H9 (cell line): Measurements from ENCODE around the gene BTBD17. TPM values are rescaled to one million over a fixed set of nuclear protein-coding genes. Genes with fewer than 3 reads are reported as not detected.

Source experiments
- DNase-seq: peaks from one replicate; pipeline ENCODE4 v3.0.0-alpha.2; 2017
- H2AFZ ChIP-seq: one replicate; pipeline ENCODE4 v1.6.1; 2013; ENCODE audit warnings: mild to moderate bottlenecking, low read length, control low read depth, moderate library complexity
- H2AK5ac ChIP-seq: 2 replicates; pipeline ENCODE4 v1.6.1; 2013; ENCODE audit warnings: low read length, control low read depth, mixed read lengths; ENCODE audit not compliant: insufficient read length
- H2BK120ac ChIP-seq: one replicate; pipeline ENCODE4 v1.6.1; 2013; ENCODE audit warnings: low read depth, mild to moderate bottlenecking, low read length, control low read depth, inconsistent platforms; ENCODE audit not compliant: poor library complexity, severe bottlenecking
- H2BK12ac ChIP-seq: 2 replicates; pipeline ENCODE4 v1.6.1; 2013; ENCODE audit warnings: low read length, control low read depth, mixed read lengths, low read depth; ENCODE audit not compliant: insufficient read length
- H2BK15ac ChIP-seq: 2 replicates; pipeline ENCODE4 v1.6.1; 2013; ENCODE audit warnings: low read depth, low read length, control low read depth
- H2BK20ac ChIP-seq: one replicate; pipeline ENCODE4 v1.6.1; 2013; ENCODE audit warnings: low read depth, mild to moderate bottlenecking, low read length, control low read depth, inconsistent platforms; ENCODE audit not compliant: poor library complexity, severe bottlenecking
- H2BK5ac ChIP-seq: 2 replicates; pipeline ENCODE4 v1.6.1; 2013; ENCODE audit warnings: low read length, control low read depth, mixed read lengths; ENCODE audit not compliant: insufficient read length
- H3K14ac ChIP-seq: 2 replicates; pipeline ENCODE4 v1.6.1; 2013; ENCODE audit warnings: low read length, control low read depth; ENCODE audit not compliant: insufficient read depth
- H3K18ac ChIP-seq: 2 replicates; pipeline ENCODE4 v1.6.1; 2013; ENCODE audit warnings: low read depth, mild to moderate bottlenecking, mixed read lengths, low read length, control low read depth; ENCODE audit not compliant: insufficient read length
- H3K23ac ChIP-seq: 2 replicates; pipeline ENCODE4 v1.6.1; 2013; ENCODE audit warnings: low read length, control low read depth, mixed read lengths, low read depth; ENCODE audit not compliant: insufficient read length
- H3K23me2 ChIP-seq: 2 replicates; pipeline ENCODE4 v1.6.1; 2013; ENCODE audit warnings: low read depth, mild to moderate bottlenecking, mixed read lengths, low read length, control low read depth; ENCODE audit not compliant: insufficient read length, poor library complexity, severe bottlenecking
- H3K27ac ChIP-seq: 2 replicates; pipeline ENCODE4 v1.5.1; 2013; ENCODE audit warnings: low read length, control low read depth, mixed read lengths, low read depth; ENCODE audit not compliant: insufficient read length
- H3K27me3 ChIP-seq: 2 replicates; pipeline ENCODE4 v1.6.1; 2013; ENCODE audit warnings: low read length, control low read depth, inconsistent platforms; ENCODE audit not compliant: insufficient read depth
- H3K4ac ChIP-seq: 2 replicates; pipeline ENCODE4 v1.6.1; 2013; ENCODE audit warnings: low read depth, mild to moderate bottlenecking, control low read depth, inconsistent platforms, low read length, moderate library complexity
- H3K4me1 ChIP-seq: 2 replicates; pipeline ENCODE4 v1.6.1; 2013; ENCODE audit warnings: low read length, control low read depth, inconsistent platforms; ENCODE audit not compliant: insufficient read depth
- H3K4me2 ChIP-seq: 2 replicates; pipeline ENCODE4 v1.6.1; 2013; ENCODE audit warnings: low read length, control low read depth, mixed read lengths; ENCODE audit not compliant: insufficient read length, insufficient read depth
- H3K56ac ChIP-seq: 2 replicates; pipeline ENCODE4 v1.6.1; 2013; ENCODE audit warnings: low read depth, mild to moderate bottlenecking, mixed read lengths, low read length, control low read depth; ENCODE audit not compliant: insufficient read length
- H3K79me1 ChIP-seq: 2 replicates; pipeline ENCODE4 v1.6.1; 2013; ENCODE audit warnings: low read depth, mild to moderate bottlenecking, moderate library complexity, low read length, control low read depth, inconsistent platforms; ENCODE audit not compliant: insufficient read depth, poor library complexity, severe bottlenecking
- H3K79me2 ChIP-seq: 2 replicates; pipeline ENCODE4 v1.6.1; 2013; ENCODE audit warnings: low read length, control low read depth, inconsistent platforms; ENCODE audit not compliant: insufficient read depth
- H3K9ac ChIP-seq: 2 replicates; pipeline ENCODE4 v1.6.1; 2013; ENCODE audit warnings: low read length, control low read depth, mixed read lengths; ENCODE audit not compliant: insufficient read length; ENCODE audit errors: extremely low read depth
- H3K9me3 ChIP-seq: one replicate; pipeline ENCODE4 v1.6.1; 2013; ENCODE audit warnings: low read depth, low read length, inconsistent platforms; ENCODE audit not compliant: control insufficient read depth
- H3T11ph ChIP-seq: one replicate; pipeline ENCODE4 v1.6.1; 2013; ENCODE audit warnings: mild to moderate bottlenecking, low read length, control low read depth, inconsistent platforms
- H4K20me1 ChIP-seq: one replicate; pipeline ENCODE4 v1.6.1; 2013; ENCODE audit not compliant: control insufficient read depth, insufficient read length, insufficient read depth
- H4K5ac ChIP-seq: 2 replicates; pipeline ENCODE4 v1.6.1; 2013; ENCODE audit warnings: low read depth, mild to moderate bottlenecking, mixed read lengths, low read length, control low read depth; ENCODE audit not compliant: insufficient read length
- H4K8ac ChIP-seq: replicated peaks from 2 replicates; pipeline ENCODE4 v1.6.1; 2013; ENCODE audit warnings: low read length, control low read depth, mixed read lengths, low read depth; ENCODE audit not compliant: insufficient read length
- H4K91ac ChIP-seq: 2 replicates; pipeline ENCODE4 v1.6.1; 2013; ENCODE audit warnings: low read depth, mild to moderate bottlenecking, moderate library complexity, mixed read lengths, low read length, control low read depth; ENCODE audit not compliant: insufficient read length
- H3K27ac Mint-ChIP-seq, 3 experiments: 2 replicates in 2 of 3; 3 replicates in 1 of 3; pipeline ENCODE4 v1.8.0; 2020 to 2021; ENCODE audit warnings: mixed read lengths in 3 of 3, mild to moderate bottlenecking in 1 of 3, moderate library complexity in 1 of 3
- H3K27me3 Mint-ChIP-seq: 2 replicates; pipeline ENCODE4 v1.8.0; 2021; ENCODE audit warnings: low read depth, mild to moderate bottlenecking, moderate library complexity, mixed read lengths
- H3K36me3 Mint-ChIP-seq, 3 experiments: 2 replicates in 2 of 3; 3 replicates in 1 of 3; pipeline ENCODE4 v1.8.0; 2020 to 2021; ENCODE audit warnings: low read depth in 3 of 3, mixed read lengths in 3 of 3; ENCODE audit not compliant: insufficient read depth in 1 of 3
- H3K4me1 Mint-ChIP-seq, 2 experiments: 2 replicates each; pipeline ENCODE4 v1.8.0; 2020; ENCODE audit warnings: mixed read lengths in 2 of 2
- H3K4me3 Mint-ChIP-seq, 2 experiments: 2 replicates in 1 of 2; 3 replicates in 1 of 2; pipeline ENCODE4 v1.8.0; 2020 to 2021; ENCODE audit warnings: mild to moderate bottlenecking in 2 of 2, mixed read lengths in 2 of 2, moderate library complexity in 1 of 2
- H3K9me3 Mint-ChIP-seq, 2 experiments: 2 replicates in 1 of 2; 3 replicates in 1 of 2; pipeline ENCODE4 v1.8.0; 2020; ENCODE audit warnings: mild to moderate bottlenecking in 2 of 2, mixed read lengths in 2 of 2, moderate library complexity in 1 of 2
- CTCF ChIP-seq: fragments of 200-600 bp; sonication (generic); conservative IDR thresholded peaks from 3 replicates; pipeline ENCODE4 v1.8.0; 2021; ENCODE audit warnings: antibody characterized with exemption, mild to moderate bottlenecking
- WGBS: extraction: QIAGEN DNeasy Blood & Tissue Kit; methylation state at CpG from one replicate; pipeline ENCODE4 v1.1.7; 2013; ENCODE audit warnings: missing lambda C conversion rate, low lambda C conversion rate, mixed read lengths; ENCODE audit not compliant: insufficient read length; ENCODE audit errors: extremely low coverage; 5-methylcytosine and 5-hydroxymethylcytosine counted together
- total RNA-seq: library from RNA; stranded (reverse); gene quantifications from 2 replicates; pipeline ENCODE4 v1.2.1, GENCODE V29; 2021

Gene BTBD17
- total RNA-seq, 1 experiment from 2014 or later: 0.33 TPM

- no peak overlapping the region for H2BK5ac ChIP-seq
- H3T11ph ChIP-seq: no peak overlapping the region
- H2AK5ac ChIP-seq: no peak overlapping the region
- no peak overlapping the region for H4K91ac ChIP-seq
- H3K27ac ChIP-seq: no peak overlapping the region
- no peaks in the 10 kb centered on the region for H4K20me1 ChIP-seq
- no peak overlapping the region for H4K5ac ChIP-seq
- H2BK120ac ChIP-seq: no peak overlapping the region
- H3K79me1 ChIP-seq: no peaks in the 10 kb centered on the region
- DNase-seq: peak; percentile 65
- H3K56ac ChIP-seq: no peak overlapping the region
- no peak overlapping the region for H3K14ac ChIP-seq
- no peak overlapping the region for H3K9ac ChIP-seq
- 0 out of 7 replicates have a peak overlapping the region, but pooled peaks of 1 of the 3 experiments have one; percentile 62 for H3K27ac Mint-ChIP-seq
- H2BK12ac ChIP-seq: no peak overlapping the region
- peaks cover 6% of the 10 kb centered on the region for H3K27me3 Mint-ChIP-seq
- no peak overlapping the region for H3K4ac ChIP-seq
- H3K23ac ChIP-seq: no peak overlapping the region
- H3K4me3 Mint-ChIP-seq: no peak overlapping the region
- H4K8ac ChIP-seq: no peak overlapping the region
- H3K4me2 ChIP-seq: no peak overlapping the region
- no peaks in the 10 kb centered on the region for H3K27me3 ChIP-seq
- H3K79me2 ChIP-seq: no peaks in the 10 kb centered on the region
- no peak overlapping the region for H3K18ac ChIP-seq
- no peaks in the 10 kb centered on the region for H3K9me3 ChIP-seq
- H3K4me1 Mint-ChIP-seq: peaks cover 0 to 9% of the 10 kb centered on the region in 2 experiments; a peak in 2 of 4 replicates
- no peak for TF ChIP-seq CTCF
- no CpG with 5 or more reads among the region's 4 CpGs for WGBS
- no peaks in the 10 kb centered on the region for H3K23me2 ChIP-seq
- peaks cover 0 to 6% of the 10 kb centered on the region in 2 experiments; a peak in 1 of 5 replicates for H3K9me3 Mint-ChIP-seq
- H2BK20ac ChIP-seq: no peak overlapping the region
- no peaks in the 10 kb centered on the region for H3K4me1 ChIP-seq
- H2AFZ ChIP-seq: no peak overlapping the region
- H2BK15ac ChIP-seq: no peak overlapping the region
- H3K36me3 Mint-ChIP-seq: peaks cover 0 to 6% (median 0%) of the 10 kb centered on the region in 3 experiments; a peak in 2 of 7 replicates
Measured at GRCh38 chr17:74410001-74410443, 48.4 kb upstream of the BTBD17 start.
